GM12878 (cell line): ENCODE measurements around the gene GNAZ. TPM values are rescaled to one million over a fixed set of nuclear protein-coding genes. Genes with fewer than 3 reads are reported as not detected.

Experiments used
- ATAC-seq: fragments of 200-7000 bp; cut with Tn5 transposase; 3 replicates; pipeline ENCODE4 v1.9.1; 2020; ENCODE audit warnings: mild to moderate bottlenecking, moderate library complexity
- BruUV-seq: library from RNA; stranded (reverse); fragments of 400-500 nt; replicated peaks from 2 replicates; lab custom pipeline; 2021; lab: Mats Ljungman, UMichigan
- CTCF ChIA-PET: fragments of 300-600 bp; sonication (Branson Sonifier 250); formaldehyde crosslinking; extraction: SDS; loops from one replicate; lab custom pipeline; 2021; ENCODE audit warnings: inconsistent platforms; lab: Yijun Ruan, JAX
- POLR2A ChIA-PET: fragments of 350-600 bp; formaldehyde crosslinking; extraction: SDS; loops from one replicate; lab custom pipeline; 2021; ENCODE audit warnings: inconsistent platforms; lab: Charles Lee
- RAD21 ChIA-PET: fragments of 300-600 bp; sonication (Branson Sonifier 250); formaldehyde crosslinking; loops from one replicate; lab custom pipeline; 2023; ENCODE audit warnings: antibody characterized with exemption; ENCODE audit not compliant: unreplicated experiment; lab: Charles Lee
- SMC1A ChIA-PET: fragments of 300-600 bp; sonication (Branson Sonifier 250); formaldehyde crosslinking; loops from one replicate; lab custom pipeline; 2023; ENCODE audit not compliant: unreplicated experiment, uncharacterized antibody; lab: Charles Lee
- DNase-seq: peaks from one replicate; pipeline ENCODE4 v3.0.0-alpha.2; 2011; ENCODE audit warnings: low read depth, low spot score
- FAIRE-seq: peaks from 3 replicates; lab custom pipeline; 2011; peaks lifted over from hg19 to GRCh38; lab: Jason Lieb, UNC
- H2AFZ ChIP-seq: 2 replicates; pipeline ENCODE4 v1.6.0; 2011; ENCODE audit warnings: low read depth, low read length, control low read depth; ENCODE audit not compliant: control insufficient read depth
- H3K27ac ChIP-seq: 2 replicates; pipeline ENCODE4 v1.5.1; 2011; ENCODE audit warnings: control low read depth; ENCODE audit not compliant: control insufficient read depth, insufficient read depth
- H3K27me3 ChIP-seq, 2 experiments: replicated peaks in 1 of 2; 2 replicates each; pipeline versions ENCODE4 v1.6.0 to v1.6.1; 2011; ENCODE audit warnings: low read length in 1 of 2; ENCODE audit not compliant: control insufficient read depth in 2 of 2, insufficient read depth in 2 of 2
- H3K36me3 ChIP-seq, 2 experiments: 2 replicates each; pipeline ENCODE4 v1.5.1; 2011; ENCODE audit warnings: low read length in 1 of 2; ENCODE audit not compliant: control insufficient read depth in 2 of 2, insufficient read depth in 2 of 2
- H3K4me1 ChIP-seq: 2 replicates; pipeline ENCODE4 v1.6.1; 2011; ENCODE audit warnings: mild to moderate bottlenecking, low read length, moderate library complexity, mixed read lengths; ENCODE audit not compliant: control insufficient read depth, insufficient read depth
- H3K4me2 ChIP-seq: 2 replicates; pipeline ENCODE4 v1.6.0; 2011; ENCODE audit warnings: control low read depth; ENCODE audit not compliant: control insufficient read depth, insufficient read depth
- H3K4me3 ChIP-seq: fragments of 200-600 bp; sonication (generic); 2 replicates; pipeline ENCODE4 v1.5.1; 2016
- H3K79me2 ChIP-seq: 2 replicates; pipeline ENCODE4 v1.6.0; 2011; ENCODE audit warnings: low read length; ENCODE audit not compliant: control insufficient read depth, insufficient read depth
- H3K9ac ChIP-seq: 2 replicates; pipeline ENCODE4 v1.8.0; 2011; ENCODE audit warnings: low read length, control low read depth, mixed read lengths; ENCODE audit not compliant: control insufficient read depth, insufficient read depth
- H3K9me3 ChIP-seq: replicated peaks from 3 replicates; pipeline ENCODE4 v1.5.1; 2011; ENCODE audit warnings: mild to moderate bottlenecking, low read length; ENCODE audit not compliant: control insufficient read depth, insufficient read depth
- H4K20me1 ChIP-seq: 2 replicates; pipeline ENCODE4 v1.6.0; 2011; ENCODE audit not compliant: control insufficient read depth, insufficient read depth
- CEBPZ ChIP-seq: fragments of 150-350 bp; IDR thresholded peaks from 2 replicates; pipeline ENCODE4 v1.6.1; 2016; ENCODE audit warnings: low read depth, low read length
- IKZF2 ChIP-seq, 2 experiments: fragments of 450-650 bp; IDR thresholded peaks; 2 replicates each; pipeline ENCODE4 v1.6.1; 2017; ENCODE audit warnings: mild to moderate bottlenecking in 2 of 2, moderate library complexity in 2 of 2
- MYC ChIP-seq: IDR thresholded peaks from 2 replicates; pipeline ENCODE4 v1.6.1; 2011; ENCODE audit warnings: mild to moderate bottlenecking, low read length, moderate library complexity, inconsistent platforms; ENCODE audit not compliant: insufficient read depth, insufficient replicate concordance, insufficient read length, severe bottlenecking
- RBBP5 ChIP-seq: fragments of 200-600 bp; sonication (generic); conservative IDR thresholded peaks from 2 replicates; pipeline ENCODE4 v1.6.1; 2016
- RELB ChIP-seq: fragments of 450-650 bp; IDR thresholded peaks from 2 replicates; pipeline ENCODE4 v1.6.1; 2017; ENCODE audit warnings: low read depth, mild to moderate bottlenecking, moderate library complexity
- SMARCA5 ChIP-seq: fragments of 450-650 bp; IDR thresholded peaks from 2 replicates; pipeline ENCODE4 v1.6.1; 2017; ENCODE audit warnings: mild to moderate bottlenecking
- ZNF207 ChIP-seq: fragments of 450-650 bp; IDR thresholded peaks from 2 replicates; pipeline ENCODE4 v1.6.1; 2014; ENCODE audit warnings: antibody characterized with exemption, mild to moderate bottlenecking, borderline replicate concordance
- WGBS: methylation state at CpG from one replicate; pipeline ENCODE4 v1.1.6; 2016; ENCODE audit warnings: low lambda C conversion rate; ENCODE audit not compliant: insufficient replicate concordance, insufficient coverage; ENCODE audit errors: missing lambda C conversion rate; 5-methylcytosine and 5-hydroxymethylcytosine counted together
- in situ Hi-C: fragments of 300-500 bp; cut with MboI; formaldehyde crosslinking; loops from 9 replicates; pipeline ENCODE4 v1.14.3; 2018; ENCODE audit warnings: mixed read lengths
- intact Hi-C: fragments of 100-400 bp; cut with micrococcal nuclease; formaldehyde crosslinking; loops from one replicate; pipeline ENCODE4 v1.14.2; 2022; ENCODE audit not compliant: unreplicated experiment
- polyA plus RNA-seq, 11 experiments: library from polyadenylated mRNA; depleted of rRNA in 4 of 11; unstranded in 6 of 11; stranded (reverse) in 5 of 11; fragments of >200 nt; fragmentation: Nextera tagmentation in 4 of 11; fragmentation: Illumina TruSeq in 1 of 11; extraction: Ambion mirVana in 4 of 11; extraction: Trizol in 1 of 11; gene quantifications; 1 replicate in 1 of 11; 2 replicates in 10 of 11; pipeline versions ENCODE4 v1.2.1 to v1.2.3, GENCODE V29; 2011 to 2016; ENCODE audit warnings: inconsistent platforms in 2 of 11, missing spikeins in 2 of 11, low read depth in 1 of 11
- total RNA-seq, 4 experiments: library from RNA; depleted of rRNA in 3 of 4; stranded (reverse); fragments of >200 nt in 3 of 4; fragmentation: Illumina TruSeq in 1 of 4; extraction: Trizol in 1 of 4; gene quantifications; 2 replicates each; pipeline versions ENCODE4 v1.2.1 to v1.2.3, GENCODE V29; 2013 to 2021
- TF ChIP-seq, protein P1 (sequence below): IDR thresholded peaks from 2 replicates; pipeline ENCODE4 v1.6.1; 2011; ENCODE audit warnings: mild to moderate bottlenecking, low read depth, low read length, moderate library complexity; ENCODE audit not compliant: insufficient replicate concordance

GNAZ gene
- total and polyA plus RNA-seq, 10 of the 15 experiments (the other 5 are each of a cell fraction or from before 2014, with no cell fraction given), result 0.09 to 1.0 (median 0.44) TPM; not detected in 1

- TF ChIP-seq SMARCA5, result no peak
- no peak for TF ChIP-seq RBBP5
- TF ChIP-seq RELB, result no peak
- no peak for TF ChIP-seq CEBPZ
- TF ChIP-seq, protein P1, sequence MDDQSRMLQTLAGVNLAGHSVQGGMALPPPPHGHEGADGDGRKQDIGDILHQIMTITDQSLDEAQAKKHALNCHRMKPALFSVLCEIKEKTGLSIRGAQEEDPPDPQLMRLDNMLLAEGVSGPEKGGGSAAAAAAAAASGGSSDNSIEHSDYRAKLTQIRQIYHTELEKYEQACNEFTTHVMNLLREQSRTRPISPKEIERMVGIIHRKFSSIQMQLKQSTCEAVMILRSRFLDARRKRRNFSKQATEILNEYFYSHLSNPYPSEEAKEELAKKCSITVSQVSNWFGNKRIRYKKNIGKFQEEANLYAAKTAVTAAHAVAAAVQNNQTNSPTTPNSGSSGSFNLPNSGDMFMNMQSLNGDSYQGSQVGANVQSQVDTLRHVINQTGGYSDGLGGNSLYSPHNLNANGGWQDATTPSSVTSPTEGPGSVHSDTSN, result no peak
Measured at GRCh38 chr22:23129149-23129548, 58.8 kb downstream of the GNAZ start (continued).

DNA sequence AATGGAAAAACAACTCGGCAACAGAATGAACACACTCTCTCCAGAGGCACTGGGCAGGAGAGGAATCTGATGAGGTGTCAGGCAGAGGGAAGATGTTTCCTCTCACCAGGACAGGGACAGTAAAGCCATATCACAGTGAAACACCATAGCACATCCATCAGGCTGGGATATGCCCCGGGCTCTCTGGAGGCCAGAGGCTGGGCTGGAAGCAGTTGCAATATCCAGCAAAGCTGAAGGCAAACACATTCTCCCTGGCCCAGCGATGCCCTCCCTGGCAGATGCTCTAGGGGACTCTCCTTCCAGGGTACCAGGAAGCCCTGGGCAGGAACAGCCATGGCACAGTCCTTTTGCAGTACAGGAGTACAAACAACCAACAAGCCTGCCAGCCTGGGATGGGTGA, 60.4 kb downstream of the GNAZ start:
- H3K9ac ChIP-seq, result no peak overlapping the region
- no peak overlapping the region for H2AFZ ChIP-seq
- RAD21 ChIA-PET, result interaction anchor here (0.5 to 13.5 kb wide), 4 partner anchors 151 to 240 kb away, joined by 3 to 281 read pairs (median 44); no protein-coding TSS in a partner anchor
- BruUV-seq, result no TSS peak
- intact Hi-C loops, result no loop called here
- ATAC-seq, result no peak
- H3K9me3 ChIP-seq, result no peaks in the 10 kb centered on the region
- 50% methylated on average over 3 of the region's 3 CpGs for WGBS
- TF ChIP-seq ZNF207 (no peak), MYC (no peak), IKZF2 (IDR thresholded peaks at IDR 0.05) (no peak)
- TF ChIP-seq, all 136 proteins: peak for 0
- no peaks in the 10 kb centered on the region for H3K79me2 ChIP-seq
- DNase-seq (no peak), FAIRE-seq (no peak)
- no peak overlapping the region for H3K4me3 ChIP-seq
- H3K4me1 ChIP-seq, result peaks cover 3% of the 10 kb centered on the region; the same call in 1 of the 2 replicates
- H3K4me2 ChIP-seq, result no peak overlapping the region
- POLR2A ChIA-PET, result no interaction called here
- SMC1A ChIA-PET, result interaction anchor here (3.0 to 8.6 kb wide), 2 partner anchors 9 to 173 kb away, joined by 9 to 277 read pairs; no protein-coding TSS in a partner anchor
- no peaks in the 10 kb centered on the region for H4K20me1 ChIP-seq
- CTCF ChIA-PET, result interaction anchor here (0.7 to 11.1 kb wide), 4 partner anchors 9 to 543 kb away, joined by 3 to 539 read pairs (median 3); no protein-coding TSS in a partner anchor
- in situ Hi-C loops, result loop anchor here (10.0 kb wide), 1 partner anchor 776 kb away; no protein-coding TSS in a partner anchor
- no peaks in the 10 kb centered on the region for H3K27me3 ChIP-seq
- H3K36me3 ChIP-seq, result no peaks in the 10 kb centered on the region
- H3K27ac ChIP-seq, result no peak overlapping the region
